GM20431 (cell line): Measurements from ENCODE around the gene AK4.

Experiments used
- in situ Hi-C: fragments of 300-500 bp; cut with MseI, MboI; formaldehyde crosslinking; loops from one replicate; pipeline ENCODE4 v1.15.0; 2020; ENCODE audit warnings: low sequenced_read_pairs; ENCODE audit not compliant: unreplicated experiment

The AK4 gene

GRCh38 chr1:65209005-65209885 is 61.2 kb downstream of the AK4 start:
- in situ Hi-C loops = no loop called here

- in situ Hi-C loops = no loop called here
These were observed 62.3 kb downstream of the AK4 start for GRCh38 chr1:65210325-65210724.

GRCh38 chr1:65211331-65211730 is 63.3 kb downstream of the AK4 start:
- in situ Hi-C loops = no loop called here

GRCh38 chr1:65213271-65214023 is 65.4 kb downstream of the AK4 start:
- in situ Hi-C loops = no loop called here

GRCh38 chr1:65214340-65215027 is 66.5 kb downstream of the AK4 start:
- in situ Hi-C loops = no loop called here

GRCh38 chr1:65216989-65217388 is 69.0 kb downstream of the AK4 start:
- in situ Hi-C loops = no loop called here

GRCh38 chr1:65221638-65222339 is 73.8 kb downstream of the AK4 start:
- in situ Hi-C loops = no loop called here

- in situ Hi-C loops = no loop called here
These were observed 74.4 kb downstream of the AK4 start for GRCh38 chr1:65222340-65222940.

GRCh38 chr1:65224681-65225091 is 76.7 kb downstream of the AK4 start:
- in situ Hi-C loops = loop anchor here (25.0 kb wide), 1 partner anchor 463 kb away; no protein-coding TSS in a partner anchor

- in situ Hi-C loops = loop anchor here (25.0 kb wide), 1 partner anchor 462 kb away; no protein-coding TSS in a partner anchor
These were observed 77.2 kb downstream of the AK4 start for GRCh38 chr1:65225179-65225578.

GRCh38 chr1:65229201-65229600 is 81.2 kb downstream of the AK4 start:
- in situ Hi-C loops = loop anchor here (25.0 kb wide), 1 partner anchor 458 kb away; no protein-coding TSS in a partner anchor

GRCh38 chr1:65229754-65230339 is 81.8 kb downstream of the AK4 start:
- in situ Hi-C loops = loop anchor here (25.0 kb wide), 1 partner anchor 457 kb away; no protein-coding TSS in a partner anchor

- in situ Hi-C loops = loop anchor here (25.0 kb wide), 1 partner anchor 456 kb away; no protein-coding TSS in a partner anchor
These were observed 82.9 kb downstream of the AK4 start for GRCh38 chr1:65230731-65231481.

GRCh38 chr1:65231718-65232330 is 83.8 kb downstream of the AK4 start:
- in situ Hi-C loops = loop anchor here (25.0 kb wide), 1 partner anchor 455 kb away; no protein-coding TSS in a partner anchor

- in situ Hi-C loops = loop anchor here (25.0 kb wide), 1 partner anchor 455 kb away; no protein-coding TSS in a partner anchor
These were observed 84.5 kb downstream of the AK4 start for GRCh38 chr1:65232461-65232990.

GRCh38 chr1:65233782-65234181 is 85.8 kb downstream of the AK4 start:
- in situ Hi-C loops = loop anchor here (25.0 kb wide), 1 partner anchor 454 kb away; no protein-coding TSS in a partner anchor
